Left ventricle myocardium inferior (tissue), 1 donor: Measurements from ENCODE around the gene RNF32. TPM values are rescaled to one million over a fixed set of nuclear protein-coding genes. Genes with fewer than 3 reads are reported as not detected.
"Not testable (repeated sequence)": the region's sequence is repeated elsewhere in the genome, so short reads cannot be mapped to it uniquely, and the experiment has no call there.

ENCODE experiments used
- DNase-seq: peaks from one replicate; pipeline ENCODE4 v3.0.0-alpha.2; 2020
- H3K27ac ChIP-seq: fragments of 200-600 bp; replicated peaks from 2 replicates; pipeline ENCODE4 v1.8.0; 2021
- H3K27me3 ChIP-seq: fragments of 200-600 bp; 2 replicates; pipeline ENCODE4 v1.8.0; 2021; ENCODE audit warnings: low read depth
- H3K36me3 ChIP-seq: fragments of 200-600 bp; 2 replicates; pipeline ENCODE4 v1.8.0; 2021
- H3K4me1 ChIP-seq: fragments of 200-600 bp; 2 replicates; pipeline ENCODE4 v1.8.0; 2021
- H3K4me3 ChIP-seq: fragments of 200-600 bp; 2 replicates; pipeline ENCODE4 v1.8.0; 2021; ENCODE audit warnings: mild to moderate bottlenecking, moderate library complexity
- H3K9me3 ChIP-seq: fragments of 200-600 bp; replicated peaks from 2 replicates; pipeline ENCODE4 v1.8.0; 2021
- intact Hi-C: fragments of 100-400 bp; cut with micrococcal nuclease; formaldehyde crosslinking; loops from one replicate; pipeline ENCODE4 v1.11.0; 2022
- total RNA-seq: library from RNA; stranded (reverse); fragmentation: NEBNext Ultra II Directional; extraction: Animal tissue kit (Norgen Biotek cat#: 25700); gene quantifications from one replicate; pipeline ENCODE4 v1.2.1, GENCODE V29; 2021
- TF ChIP-seq, protein P1 (sequence below): fragments of 200-600 bp; IDR thresholded peaks from 2 replicates; pipeline ENCODE4 v1.8.0; 2021; ENCODE audit warnings: antibody characterized with exemption, mild to moderate bottlenecking, borderline replicate concordance
- donor health status: DM: no; HTN: yes; CAD: no; lungs with severe emphysema.

RNF32 gene
- total RNA-seq, 1 donor from 2014 or later = not detected

- peaks cover 17% of the 10 kb centered on the region for H3K4me1 ChIP-seq
- H3K27me3 ChIP-seq, intact Hi-C loops, H3K4me3 ChIP-seq, H3K27ac ChIP-seq, DNase-seq: not testable (repeated sequence)
- peaks cover 31% of the 10 kb centered on the region for H3K9me3 ChIP-seq
- peaks cover 24% of the 10 kb centered on the region for H3K36me3 ChIP-seq
These were observed 61.2 kb downstream of the RNF32 start for GRCh38 chr7:156701787-156702186.

GRCh38 chr7:156702399-156702798 is 61.8 kb downstream of the RNF32 start:
- peaks cover 17% of the 10 kb centered on the region for H3K4me1 ChIP-seq
- peaks cover 31% of the 10 kb centered on the region for H3K9me3 ChIP-seq
- H3K27ac ChIP-seq = no peak overlapping the region
- H3K36me3 ChIP-seq = peaks cover 19% of the 10 kb centered on the region
- no peak overlapping the region for H3K4me3 ChIP-seq
- TF ChIP-seq, protein P1, sequence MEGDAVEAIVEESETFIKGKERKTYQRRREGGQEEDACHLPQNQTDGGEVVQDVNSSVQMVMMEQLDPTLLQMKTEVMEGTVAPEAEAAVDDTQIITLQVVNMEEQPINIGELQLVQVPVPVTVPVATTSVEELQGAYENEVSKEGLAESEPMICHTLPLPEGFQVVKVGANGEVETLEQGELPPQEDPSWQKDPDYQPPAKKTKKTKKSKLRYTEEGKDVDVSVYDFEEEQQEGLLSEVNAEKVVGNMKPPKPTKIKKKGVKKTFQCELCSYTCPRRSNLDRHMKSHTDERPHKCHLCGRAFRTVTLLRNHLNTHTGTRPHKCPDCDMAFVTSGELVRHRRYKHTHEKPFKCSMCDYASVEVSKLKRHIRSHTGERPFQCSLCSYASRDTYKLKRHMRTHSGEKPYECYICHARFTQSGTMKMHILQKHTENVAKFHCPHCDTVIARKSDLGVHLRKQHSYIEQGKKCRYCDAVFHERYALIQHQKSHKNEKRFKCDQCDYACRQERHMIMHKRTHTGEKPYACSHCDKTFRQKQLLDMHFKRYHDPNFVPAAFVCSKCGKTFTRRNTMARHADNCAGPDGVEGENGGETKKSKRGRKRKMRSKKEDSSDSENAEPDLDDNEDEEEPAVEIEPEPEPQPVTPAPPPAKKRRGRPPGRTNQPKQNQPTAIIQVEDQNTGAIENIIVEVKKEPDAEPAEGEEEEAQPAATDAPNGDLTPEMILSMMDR = no peak
- H3K27me3 ChIP-seq = no peaks in the 10 kb centered on the region
- intact Hi-C loops = no loop called here
- no peak for DNase-seq

DNA sequence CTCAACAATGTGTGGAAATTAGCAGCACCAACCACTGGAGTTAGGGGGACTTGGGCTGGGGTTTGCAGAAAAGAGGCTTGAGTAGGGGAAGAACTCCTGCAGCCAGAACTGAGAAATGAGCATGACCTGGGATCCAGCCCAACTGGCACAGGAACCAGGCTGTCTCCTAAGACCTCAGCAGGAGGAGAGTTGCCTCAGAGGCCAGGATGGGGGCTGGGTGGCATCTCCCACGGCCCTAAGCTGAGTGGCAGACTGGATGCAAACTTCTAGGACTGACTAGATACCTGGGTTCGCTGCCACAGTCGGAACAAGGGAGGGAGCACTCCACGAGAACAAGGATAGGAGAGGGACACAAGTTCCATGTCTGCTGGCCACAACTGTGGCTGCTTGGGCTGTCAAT is 62.6 kb downstream of the RNF32 start:
- H3K36me3 ChIP-seq = peaks cover 15% of the 10 kb centered on the region
- DNase-seq = peak; percentile 19
- H3K4me1 ChIP-seq = peaks cover 17% of the 10 kb centered on the region
- H3K4me3 ChIP-seq = no peak overlapping the region
- intact Hi-C loops = no loop called here
- no peaks in the 10 kb centered on the region for H3K27me3 ChIP-seq
- H3K9me3 ChIP-seq = peaks cover 31% of the 10 kb centered on the region
- TF ChIP-seq, protein P1 = no peak
- H3K27ac ChIP-seq = no peak overlapping the region

- TF ChIP-seq, protein P1 = no peak
- no peak for DNase-seq
- no peak overlapping the region for H3K27ac ChIP-seq
- intact Hi-C loops = no loop called here
- peaks cover 33% of the 10 kb centered on the region for H3K9me3 ChIP-seq
- peaks cover 17% of the 10 kb centered on the region for H3K4me1 ChIP-seq
- no peaks in the 10 kb centered on the region for H3K27me3 ChIP-seq
- peaks cover 20% of the 10 kb centered on the region for H3K36me3 ChIP-seq
- H3K4me3 ChIP-seq = no peak overlapping the region
These were observed 63.4 kb downstream of the RNF32 start for GRCh38 chr7:156703773-156704482.

DNA sequence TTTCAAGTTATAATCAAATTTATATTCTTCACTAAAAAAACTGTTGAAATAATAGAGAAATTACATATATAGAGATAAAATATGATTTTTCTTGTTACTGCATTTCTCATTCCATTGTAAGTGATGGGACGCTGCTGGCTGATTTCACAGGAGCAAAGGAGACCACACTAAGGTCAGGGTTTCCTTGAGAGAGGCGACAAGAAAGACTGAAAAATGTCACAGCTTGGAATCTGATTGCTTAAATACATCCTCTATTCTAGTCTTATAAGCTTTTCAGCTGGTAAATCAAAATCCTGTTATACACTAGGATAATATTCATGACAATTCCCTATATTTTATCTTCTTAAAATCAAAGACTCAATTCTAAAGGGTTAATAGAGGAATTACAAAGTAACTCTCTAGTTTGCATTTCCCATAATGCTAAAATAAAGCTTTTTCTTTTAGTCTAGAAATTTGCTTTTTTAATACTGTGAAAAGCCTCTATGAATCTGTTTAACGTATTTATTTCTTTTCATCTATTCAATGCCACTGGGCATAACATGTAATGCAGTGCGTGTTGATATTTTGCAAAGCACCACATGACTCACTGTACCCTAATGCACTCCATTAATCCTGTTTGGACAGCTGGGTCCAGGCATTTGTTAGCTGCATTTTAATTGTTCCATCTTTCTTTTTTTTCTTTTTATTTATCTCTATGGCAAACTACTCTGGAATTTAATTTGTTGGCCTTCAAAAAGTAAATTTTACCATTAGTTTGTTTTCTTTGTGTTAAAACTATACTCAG is 81.7 kb downstream of the RNF32 start:
- Histone ChIP-seq H3K4me1 (no peaks in the 10 kb centered on the region), H3K4me3 (no peak overlapping the region), H3K27me3 (no peaks in the 10 kb centered on the region), H3K27ac (no peak overlapping the region), H3K9me3 (no peaks in the 10 kb centered on the region), H3K36me3 (peaks cover 24% of the 10 kb centered on the region)
- TF ChIP-seq, protein P1 = no peak
- no peak for DNase-seq
- intact Hi-C loops = no loop called here

DNA sequence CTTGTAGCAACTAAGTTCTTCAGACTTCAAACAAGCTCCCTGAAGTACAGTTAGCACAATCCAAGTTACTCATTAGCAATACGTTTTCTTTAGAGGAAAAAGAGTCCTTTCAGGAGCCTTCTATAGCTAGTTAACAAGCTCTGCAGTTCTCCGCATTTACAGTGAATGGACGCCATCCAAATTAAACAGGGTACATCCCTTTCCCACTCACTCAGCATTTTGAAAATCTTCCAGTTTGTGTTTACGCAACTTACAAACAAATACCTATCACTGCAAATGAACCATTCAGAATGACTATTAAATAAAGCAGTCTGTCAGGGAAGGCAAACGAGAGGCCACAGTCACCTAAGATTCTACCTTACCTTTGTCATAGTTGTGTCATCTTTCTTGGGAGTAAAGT is 84.5 kb downstream of the RNF32 start:
- DNase-seq = no peak
- H3K27me3 ChIP-seq = no peaks in the 10 kb centered on the region
- no peaks in the 10 kb centered on the region for H3K4me1 ChIP-seq
- H3K4me3 ChIP-seq = no peak overlapping the region
- intact Hi-C loops = no loop called here
- no peaks in the 10 kb centered on the region for H3K9me3 ChIP-seq
- no peak overlapping the region for H3K27ac ChIP-seq
- TF ChIP-seq, protein P1 = no peak
- H3K36me3 ChIP-seq = peaks cover 9% of the 10 kb centered on the region
